OCI-LY7 (cell line): ENCODE results near the gene SNX24. TPM values are rescaled to one million over a fixed set of nuclear protein-coding genes. Genes with fewer than 3 reads are reported as not detected.

Experiments
- BruUV-seq: library from RNA; stranded (reverse); fragments of 400-500 nt; replicated peaks from 2 replicates; lab custom pipeline; 2021; lab: Mats Ljungman, UMichigan
- CTCF ChIA-PET: fragments of 300-600 bp; sonication (Branson Sonifier 250); formaldehyde crosslinking; loops from one replicate; lab custom pipeline; 2022; ENCODE audit warnings: antibody characterized with exemption; ENCODE audit not compliant: unreplicated experiment; lab: Charles Lee
- POLR2A ChIA-PET: fragments of 300-600 bp; sonication (Branson Sonifier 250); formaldehyde crosslinking; loops from one replicate; lab custom pipeline; 2022; ENCODE audit warnings: antibody characterized with exemption; lab: Charles Lee
- DNase-seq: peaks from one replicate; pipeline ENCODE4 v3.0.0-alpha.2; 2015; ENCODE audit warnings: low spot score
- H2AFZ ChIP-seq: fragments of 200-600 bp; sonication (generic), shearing (Covaris generic); 2 replicates; pipeline ENCODE4 v1.6.1; 2014; ENCODE audit warnings: mild to moderate bottlenecking, antibody characterized with exemption, low read length, moderate library complexity
- H3K27ac ChIP-seq: fragments of 200-600 bp; sonication (generic); 2 replicates; pipeline ENCODE4 v1.5.1; 2014; ENCODE audit warnings: mixed run types, low read depth, mild to moderate bottlenecking, moderate library complexity, low read length, inconsistent platforms; ENCODE audit not compliant: poor library complexity, severe bottlenecking
- H3K36me3 ChIP-seq: fragments of 200-600 bp; sonication (generic); 2 replicates; pipeline ENCODE4 v1.6.1; 2014; ENCODE audit warnings: mild to moderate bottlenecking, antibody characterized with exemption, low read length, moderate library complexity, mixed read lengths; ENCODE audit not compliant: insufficient read depth
- H3K4me1 ChIP-seq: fragments of 200-600 bp; sonication (generic); 2 replicates; pipeline ENCODE4 v1.5.1; 2014; ENCODE audit warnings: mild to moderate bottlenecking, low read length; ENCODE audit not compliant: insufficient read depth, poor library complexity, severe bottlenecking
- H3K4me2 ChIP-seq: fragments of 200-600 bp; sonication (generic); 2 replicates; pipeline ENCODE4 v1.6.1; 2014; ENCODE audit warnings: mild to moderate bottlenecking, low read length
- H3K4me3 ChIP-seq: fragments of 200-600 bp; sonication (generic); 2 replicates; pipeline ENCODE4 v1.5.1; 2014; ENCODE audit warnings: mild to moderate bottlenecking, low read depth, low read length; ENCODE audit not compliant: poor library complexity, severe bottlenecking
- H3K79me2 ChIP-seq: fragments of 200-600 bp; sonication (generic); 2 replicates; pipeline ENCODE4 v1.6.1; 2016; ENCODE audit warnings: low read depth, mild to moderate bottlenecking, low read length, moderate library complexity, mixed read lengths; ENCODE audit not compliant: insufficient read depth
- H3K9me2 ChIP-seq: fragments of 200-600 bp; sonication (generic); 2 replicates; pipeline ENCODE4 v1.6.1; 2016; ENCODE audit warnings: mild to moderate bottlenecking, low read length, mixed read lengths; ENCODE audit not compliant: insufficient read depth
- H3K9me3 ChIP-seq: fragments of 200-600 bp; sonication (generic); 2 replicates; pipeline ENCODE4 v1.6.1; 2014; ENCODE audit warnings: mild to moderate bottlenecking, mixed run types, low read length, mixed read lengths
- H4K20me1 ChIP-seq: fragments of 200-600 bp; sonication (generic); 2 replicates; pipeline ENCODE4 v1.6.1; 2014; ENCODE audit warnings: mild to moderate bottlenecking, antibody characterized with exemption, low read length, moderate library complexity, mixed read lengths; ENCODE audit not compliant: insufficient read depth
- EZH2phosphoT487 ChIP-seq: fragments of 200-600 bp; sonication (generic); IDR thresholded peaks from 2 replicates; pipeline ENCODE4 v1.6.1; 2018; ENCODE audit warnings: low read depth, borderline replicate concordance, mild to moderate bottlenecking, mixed run types, antibody characterized with exemption, low read length, moderate library complexity, mixed read lengths
- intact Hi-C: fragments of 100-400 bp; cut with micrococcal nuclease; formaldehyde crosslinking; loops from one replicate; pipeline ENCODE4 v1.10.0; 2022; ENCODE audit not compliant: unreplicated experiment
- total RNA-seq, 2 experiments: library from RNA; depleted of rRNA in 1 of 2; stranded (reverse); fragments of >200 nt in 1 of 2; shearing (Covaris generic) in 1 of 2; gene quantifications; 2 replicates each; pipeline ENCODE4 v1.2.3, GENCODE V29; 2014 to 2022
- TF ChIP-seq, protein P1 (sequence below): fragments of 200-600 bp; sonication (generic); conservative IDR thresholded peaks from 2 replicates; pipeline ENCODE4 v1.5.1; 2014; ENCODE audit warnings: mild to moderate bottlenecking, antibody characterized with exemption, low read length, moderate library complexity, mixed read lengths

The SNX24 gene
- total RNA-seq, 2 experiments from 2014 or later = 6.9 to 14.5 TPM

DNA sequence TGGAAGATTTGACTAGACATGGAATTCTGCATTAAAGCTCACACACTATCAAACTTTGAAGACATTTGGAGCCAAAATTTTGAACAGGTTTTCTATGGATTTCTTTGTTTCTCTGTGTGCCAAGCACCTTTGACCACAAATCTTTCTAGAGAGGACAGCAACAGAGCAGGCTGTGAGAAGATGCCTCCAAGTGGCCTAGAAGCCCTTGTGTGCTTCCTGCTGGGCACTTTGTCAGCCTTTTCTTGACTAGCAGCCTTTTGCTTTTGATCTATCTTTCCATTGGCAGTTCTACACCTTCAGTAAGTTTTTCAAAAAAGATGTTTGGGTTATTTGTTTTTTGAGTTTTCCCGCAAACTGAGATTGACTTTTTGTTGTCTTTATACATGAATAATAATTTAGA, 84.6 kb downstream of the SNX24 start:
- DNase-seq = no peak
- H3K27ac ChIP-seq = no peak overlapping the region
- no peaks in the 10 kb centered on the region for H4K20me1 ChIP-seq
- CTCF ChIA-PET = no interaction called here
- H3K79me2 ChIP-seq = no peaks in the 10 kb centered on the region
- TF ChIP-seq EZH2phosphoT487 = no peak
- TF ChIP-seq, protein P1, sequence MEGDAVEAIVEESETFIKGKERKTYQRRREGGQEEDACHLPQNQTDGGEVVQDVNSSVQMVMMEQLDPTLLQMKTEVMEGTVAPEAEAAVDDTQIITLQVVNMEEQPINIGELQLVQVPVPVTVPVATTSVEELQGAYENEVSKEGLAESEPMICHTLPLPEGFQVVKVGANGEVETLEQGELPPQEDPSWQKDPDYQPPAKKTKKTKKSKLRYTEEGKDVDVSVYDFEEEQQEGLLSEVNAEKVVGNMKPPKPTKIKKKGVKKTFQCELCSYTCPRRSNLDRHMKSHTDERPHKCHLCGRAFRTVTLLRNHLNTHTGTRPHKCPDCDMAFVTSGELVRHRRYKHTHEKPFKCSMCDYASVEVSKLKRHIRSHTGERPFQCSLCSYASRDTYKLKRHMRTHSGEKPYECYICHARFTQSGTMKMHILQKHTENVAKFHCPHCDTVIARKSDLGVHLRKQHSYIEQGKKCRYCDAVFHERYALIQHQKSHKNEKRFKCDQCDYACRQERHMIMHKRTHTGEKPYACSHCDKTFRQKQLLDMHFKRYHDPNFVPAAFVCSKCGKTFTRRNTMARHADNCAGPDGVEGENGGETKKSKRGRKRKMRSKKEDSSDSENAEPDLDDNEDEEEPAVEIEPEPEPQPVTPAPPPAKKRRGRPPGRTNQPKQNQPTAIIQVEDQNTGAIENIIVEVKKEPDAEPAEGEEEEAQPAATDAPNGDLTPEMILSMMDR = no peak
- H3K4me1 ChIP-seq = no peaks in the 10 kb centered on the region
- no peaks in the 10 kb centered on the region for H3K36me3 ChIP-seq
- POLR2A ChIA-PET = interaction anchor here (0.7 kb wide), 1 partner anchor 277 kb away, joined by 4 read pairs; no protein-coding TSS in a partner anchor
- no TSS peak for BruUV-seq
- H3K4me2 ChIP-seq = no peak overlapping the region
- no peak overlapping the region for H2AFZ ChIP-seq
- no peaks in the 10 kb centered on the region for H3K9me3 ChIP-seq
- intact Hi-C loops = no loop called here
- H3K9me2 ChIP-seq = no peaks in the 10 kb centered on the region
- no peak overlapping the region for H3K4me3 ChIP-seq

DNA sequence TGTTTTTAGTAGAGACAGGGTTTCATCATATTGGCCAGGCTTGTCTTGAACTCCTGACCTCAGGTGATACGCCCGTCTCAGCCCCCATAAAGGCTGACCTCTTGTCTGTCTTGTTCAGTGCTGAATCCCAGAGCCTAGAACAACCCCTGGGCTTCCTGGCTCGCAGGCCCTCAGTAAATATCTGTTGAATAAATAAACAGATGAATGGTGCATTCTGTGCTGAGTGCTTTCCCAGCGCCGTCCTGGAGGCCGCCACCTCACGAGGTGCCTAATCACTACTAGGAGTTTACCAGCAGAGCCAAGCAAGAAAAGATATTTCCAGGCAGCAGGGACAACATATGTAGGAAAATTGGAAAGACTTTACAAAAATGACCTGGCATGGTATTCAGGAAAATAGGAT, 88.5 kb downstream of the SNX24 start:
- H2AFZ ChIP-seq = no peak overlapping the region
- no peaks in the 10 kb centered on the region for H3K9me2 ChIP-seq
- H3K79me2 ChIP-seq = no peaks in the 10 kb centered on the region
- H3K36me3 ChIP-seq = no peaks in the 10 kb centered on the region
- no peak overlapping the region for H3K4me3 ChIP-seq
- intact Hi-C loops = no loop called here
- H3K4me1 ChIP-seq = no peaks in the 10 kb centered on the region
- TF ChIP-seq, protein P1 = no peak
- no peak for TF ChIP-seq EZH2phosphoT487
- no peak for DNase-seq
- ChIA-PET POLR2A (no interaction called here), CTCF (no interaction called here)
- no peak overlapping the region for H3K4me2 ChIP-seq
- no TSS peak for BruUV-seq
- H4K20me1 ChIP-seq = no peaks in the 10 kb centered on the region
- H3K9me3 ChIP-seq = no peaks in the 10 kb centered on the region
- no peak overlapping the region for H3K27ac ChIP-seq

DNA sequence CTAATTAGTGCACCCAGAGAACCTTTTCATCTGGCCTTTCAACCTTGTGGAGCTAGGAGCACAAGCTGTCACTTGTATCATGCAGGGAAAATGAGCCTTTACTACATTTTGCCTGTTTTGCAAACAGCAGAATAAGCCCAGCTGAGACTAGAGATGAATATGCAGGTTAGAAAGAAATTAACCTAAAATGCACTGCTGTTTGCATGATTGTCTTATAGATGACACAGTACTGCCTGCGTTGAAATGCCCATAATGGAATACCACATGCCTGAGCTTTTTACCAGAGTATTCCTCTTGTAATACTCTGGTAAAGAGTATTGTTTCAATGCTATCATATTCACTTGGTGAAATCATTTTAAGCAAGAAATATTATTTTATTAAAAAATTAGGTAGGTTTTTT, 90.7 kb downstream of the SNX24 start:
- Histone ChIP-seq H3K27ac (no peak overlapping the region), H2AFZ (no peak overlapping the region), H3K4me1 (no peaks in the 10 kb centered on the region), H3K9me3 (no peaks in the 10 kb centered on the region), H3K9me2 (no peaks in the 10 kb centered on the region), H3K36me3 (no peaks in the 10 kb centered on the region), H3K79me2 (no peaks in the 10 kb centered on the region), H4K20me1 (no peaks in the 10 kb centered on the region), H3K4me2 (no peak overlapping the region), H3K4me3 (no peak overlapping the region)
- CTCF ChIA-PET = no interaction called here
- BruUV-seq = no TSS peak
- TF ChIP-seq, protein P1 = no peak
- TF ChIP-seq EZH2phosphoT487 = no peak
- POLR2A ChIA-PET = interaction anchor here (0.6 kb wide), 1 partner anchor 473 kb away, joined by 3 read pairs; no protein-coding TSS in a partner anchor
- no peak for DNase-seq
- intact Hi-C loops = no loop called here
